Duodenal mucosa (tissue), 2 donors: ENCODE data around the gene ROCK2.

Source experiments
- H3K27ac ChIP-seq: one replicate; pipeline ENCODE4 v1.7.0; 2013; ENCODE audit warnings: low read depth, low read length
- H3K27me3 ChIP-seq, 2 donors: one replicate each; pipeline ENCODE4 v1.7.0; 2013; ENCODE audit warnings: low read length in 2 of 2, control low read depth in 1 of 2; ENCODE audit not compliant: insufficient read depth in 2 of 2, control insufficient read depth in 1 of 2
- H3K36me3 ChIP-seq, 2 donors: one replicate each; pipeline ENCODE4 v1.7.0; 2013; ENCODE audit warnings: low read length in 2 of 2, control low read depth in 1 of 2; ENCODE audit not compliant: insufficient read depth in 2 of 2, control insufficient read depth in 1 of 2
- H3K4me1 ChIP-seq, 2 donors: one replicate each; pipeline ENCODE4 v1.7.0; 2013; ENCODE audit warnings: low read length in 2 of 2, control low read depth in 1 of 2; ENCODE audit not compliant: insufficient read depth in 2 of 2, control insufficient read depth in 1 of 2
- H3K4me3 ChIP-seq, 2 donors: one replicate each; pipeline ENCODE4 v1.7.0; 2013; ENCODE audit warnings: low read length in 2 of 2, low read depth in 1 of 2
- H3K9ac ChIP-seq, 2 donors: one replicate each; pipeline ENCODE4 v1.7.0; 2013; ENCODE audit warnings: low read length in 2 of 2, low read depth in 1 of 2
- H3K9me3 ChIP-seq, 2 donors: one replicate each; pipeline ENCODE4 v1.7.0; 2013; ENCODE audit warnings: low read length in 2 of 2, control low read depth in 1 of 2; ENCODE audit not compliant: control insufficient read depth in 1 of 2

The ROCK2 gene

GRCh38 chr2:11312770-11313471 lies 31.5 kb downstream of the ROCK2 start:
- no peaks in the 10 kb centered on the region for H3K4me1 ChIP-seq
- no peak overlapping the region for H3K4me3 ChIP-seq
- H3K27ac ChIP-seq: no peak overlapping the region
- H3K9me3 ChIP-seq: no peaks in the 10 kb centered on the region
- no peaks in the 10 kb centered on the region for H3K27me3 ChIP-seq
- no peak overlapping the region for H3K9ac ChIP-seq
- H3K36me3 ChIP-seq: no peaks in the 10 kb centered on the region

DNA sequence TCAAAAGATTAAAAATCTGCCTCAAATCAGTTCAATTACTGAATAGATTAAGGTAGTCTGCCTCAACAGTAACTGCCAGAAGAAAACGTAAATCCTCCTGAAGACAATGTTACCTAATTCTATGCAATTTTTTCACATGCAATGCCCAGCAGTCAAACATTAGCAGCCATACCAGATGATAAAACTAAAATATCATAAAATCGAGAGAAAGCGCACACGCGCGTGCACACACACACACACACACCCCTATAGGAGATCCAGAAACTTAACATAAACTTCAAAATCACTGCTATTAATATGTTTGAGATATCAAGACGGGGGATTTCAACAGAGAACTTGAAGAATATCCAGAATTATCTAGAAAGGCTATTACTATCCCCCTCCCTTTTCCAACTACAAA lies 32.9 kb downstream of the ROCK2 start:
- H3K27ac ChIP-seq: no peak overlapping the region
- no peak overlapping the region for H3K9ac ChIP-seq
- H3K9me3 ChIP-seq: no peaks in the 10 kb centered on the region
- no peak overlapping the region for H3K4me3 ChIP-seq
- H3K36me3 ChIP-seq: no peaks in the 10 kb centered on the region
- H3K27me3 ChIP-seq: no peaks in the 10 kb centered on the region
- H3K4me1 ChIP-seq: peaks cover 3 to 4% of the 10 kb centered on the region in 2 donors

GRCh38 chr2:11310212-11310611 lies 34.2 kb downstream of the ROCK2 start:
- no peaks in the 10 kb centered on the region for H3K9me3 ChIP-seq
- no peaks in the 10 kb centered on the region for H3K27me3 ChIP-seq
- no peak overlapping the region for H3K9ac ChIP-seq
- no peaks in the 10 kb centered on the region for H3K36me3 ChIP-seq
- no peak overlapping the region for H3K4me3 ChIP-seq
- H3K4me1 ChIP-seq: peaks cover 6 to 8% of the 10 kb centered on the region in 2 donors
- no peak overlapping the region for H3K27ac ChIP-seq

- no peaks in the 10 kb centered on the region for H3K27me3 ChIP-seq
- no peak overlapping the region for H3K27ac ChIP-seq
- no peaks in the 10 kb centered on the region for H3K9me3 ChIP-seq
- no peak overlapping the region for H3K4me3 ChIP-seq
- peaks cover 6 to 8% of the 10 kb centered on the region in 2 donors for H3K4me1 ChIP-seq
- no peaks in the 10 kb centered on the region for H3K36me3 ChIP-seq
- no peak overlapping the region for H3K9ac ChIP-seq
Measured at GRCh38 chr2:11309706-11310105, 34.7 kb downstream of the ROCK2 start.

GRCh38 chr2:11307764-11308415 lies 36.5 kb downstream of the ROCK2 start:
- no peak overlapping the region for H3K9ac ChIP-seq
- peaks cover 6 to 8% of the 10 kb centered on the region in 2 donors for H3K4me1 ChIP-seq
- H3K4me3 ChIP-seq: no peak overlapping the region
- H3K9me3 ChIP-seq: no peaks in the 10 kb centered on the region
- H3K36me3 ChIP-seq: no peaks in the 10 kb centered on the region
- no peak overlapping the region for H3K27ac ChIP-seq
- H3K27me3 ChIP-seq: no peaks in the 10 kb centered on the region

DNA sequence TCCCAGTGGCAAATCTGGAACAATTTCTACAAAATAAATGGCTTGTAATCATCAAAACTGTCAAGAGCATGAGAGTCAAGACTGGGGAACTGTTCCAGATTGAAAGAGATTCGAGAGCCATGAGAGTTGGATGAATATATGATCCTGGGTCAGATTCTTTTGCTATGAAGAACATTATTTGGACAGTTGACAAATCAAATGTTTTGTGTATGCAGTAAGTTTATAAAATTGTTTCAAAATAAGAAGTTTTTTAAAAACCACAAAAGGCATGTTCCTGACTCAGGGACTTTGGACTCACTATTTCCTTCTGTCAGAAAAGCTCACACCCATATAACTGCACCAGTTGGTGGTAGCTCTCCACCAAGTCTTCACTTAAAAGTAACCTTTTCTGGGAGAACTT lies 38.5 kb downstream of the ROCK2 start:
- H3K36me3 ChIP-seq: no peaks in the 10 kb centered on the region
- no peaks in the 10 kb centered on the region for H3K27me3 ChIP-seq
- no peak overlapping the region for H3K9ac ChIP-seq
- H3K4me3 ChIP-seq: no peak overlapping the region
- H3K9me3 ChIP-seq: no peaks in the 10 kb centered on the region
- H3K4me1 ChIP-seq: peaks cover 6 to 8% of the 10 kb centered on the region in 2 donors
- H3K27ac ChIP-seq: no peak overlapping the region

DNA sequence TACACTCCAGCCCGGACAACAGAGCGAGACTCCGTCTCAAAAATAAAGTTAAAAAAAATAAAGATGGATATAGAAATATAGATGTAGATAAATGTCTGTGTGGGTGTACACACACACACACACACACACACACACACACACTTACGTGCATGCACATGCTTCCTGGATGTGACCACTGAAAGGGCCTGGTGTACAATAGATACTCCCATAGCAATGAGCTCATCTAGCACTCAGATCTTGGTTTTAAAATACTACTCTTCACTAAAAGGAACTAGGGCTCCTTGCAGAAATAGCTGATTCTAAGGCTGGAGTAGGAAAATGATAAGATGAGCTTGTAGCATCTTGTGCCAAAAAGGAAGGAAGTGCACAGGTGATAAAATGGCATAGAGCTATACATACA lies 39.1 kb downstream of the ROCK2 start:
- Histone ChIP-seq H3K27me3 (no peaks in the 10 kb centered on the region), H3K4me1 (peaks cover 6 to 8% of the 10 kb centered on the region in 2 donors), H3K9me3 (no peaks in the 10 kb centered on the region), H3K27ac (no peak overlapping the region), H3K9ac (no peak overlapping the region), H3K4me3 (no peak overlapping the region), H3K36me3 (no peaks in the 10 kb centered on the region)

DNA sequence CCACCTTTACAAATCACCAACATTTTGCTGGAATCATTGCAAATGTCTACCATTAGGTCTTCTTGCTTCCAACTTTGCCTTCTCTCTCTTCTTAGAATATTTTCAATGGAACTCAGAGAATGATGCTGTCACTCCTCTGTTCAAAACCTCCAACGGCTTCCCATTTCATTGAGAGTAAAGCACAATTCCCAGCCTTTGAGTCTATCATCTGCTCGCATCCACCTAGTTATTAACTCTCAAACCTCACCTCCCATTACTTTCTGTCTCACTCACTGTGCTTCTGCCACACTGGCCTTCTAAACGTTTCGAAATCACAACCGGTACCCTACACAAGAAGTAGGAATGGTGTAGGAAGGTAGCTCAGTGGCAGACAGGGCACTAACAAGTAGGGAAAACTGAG lies 40.0 kb downstream of the ROCK2 start:
- Histone ChIP-seq H3K27ac (no peak overlapping the region), H3K4me3 (no peak overlapping the region), H3K9ac (no peak overlapping the region), H3K36me3 (no peaks in the 10 kb centered on the region), H3K9me3 (no peaks in the 10 kb centered on the region), H3K27me3 (no peaks in the 10 kb centered on the region), H3K4me1 (peaks cover 6 to 8% of the 10 kb centered on the region in 2 donors)

DNA sequence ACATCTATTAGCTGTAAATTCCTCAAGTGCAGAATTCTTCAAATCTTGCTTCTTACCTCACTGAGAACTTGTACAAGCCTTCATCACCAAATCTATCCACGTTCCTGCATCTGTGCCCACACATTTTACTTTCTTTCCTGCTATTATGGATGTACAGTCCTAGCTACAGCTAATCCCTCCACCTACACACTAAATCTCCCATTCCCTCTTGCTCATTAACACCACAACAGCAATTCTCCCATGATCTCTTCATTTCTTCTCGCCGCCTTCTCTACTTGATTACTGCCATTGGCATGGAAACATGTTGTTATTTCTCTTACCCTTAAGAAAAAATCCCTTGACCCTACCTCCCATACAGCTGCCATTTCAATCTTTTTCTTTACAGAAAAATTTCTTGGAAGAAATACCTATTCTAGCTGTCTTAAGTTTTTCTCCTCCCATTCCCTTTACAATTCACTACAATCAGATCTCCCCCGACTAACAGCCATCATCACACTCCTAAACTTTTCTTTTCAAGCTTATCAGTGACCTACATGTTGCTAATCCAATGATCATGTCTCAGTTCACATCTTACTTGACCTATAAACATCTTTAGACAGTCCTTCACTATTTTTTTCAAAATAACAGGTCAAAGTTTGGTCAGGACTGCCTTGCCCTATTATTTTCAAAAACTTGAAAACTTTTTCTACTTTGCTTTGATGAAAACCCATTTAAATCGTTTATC lies 41.0 kb downstream of the ROCK2 start:
- H3K9me3 ChIP-seq: no peaks in the 10 kb centered on the region
- H3K27ac ChIP-seq: no peak overlapping the region
- peaks cover 6 to 8% of the 10 kb centered on the region in 2 donors for H3K4me1 ChIP-seq
- H3K27me3 ChIP-seq: no peaks in the 10 kb centered on the region
- no peak overlapping the region for H3K9ac ChIP-seq
- no peak overlapping the region for H3K4me3 ChIP-seq
- no peaks in the 10 kb centered on the region for H3K36me3 ChIP-seq

DNA sequence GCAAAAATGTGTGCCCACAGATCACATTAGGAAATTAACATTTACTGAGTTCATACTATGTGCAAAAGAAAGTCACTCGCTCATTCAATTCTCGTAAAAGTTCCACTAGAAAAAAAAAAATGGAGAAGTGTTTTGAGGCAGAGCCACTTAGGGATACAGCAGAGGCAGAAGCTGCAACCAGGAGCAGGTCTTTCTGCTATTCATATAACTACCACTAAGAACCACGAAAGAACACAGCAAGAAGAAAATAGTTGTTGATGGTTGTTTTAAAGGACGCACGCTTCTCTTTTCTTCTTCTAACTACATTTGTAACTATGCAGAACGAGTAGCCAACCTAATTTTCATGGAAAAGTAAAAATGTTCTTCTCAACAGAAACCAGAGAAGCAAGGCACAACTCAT lies 45.0 kb downstream of the ROCK2 start:
- Histone ChIP-seq H3K27me3 (no peaks in the 10 kb centered on the region), H3K9ac (no peak overlapping the region), H3K4me1 (no peaks in the 10 kb centered on the region), H3K9me3 (no peaks in the 10 kb centered on the region), H3K36me3 (no peaks in the 10 kb centered on the region), H3K4me3 (no peak overlapping the region), H3K27ac (no peak overlapping the region)
